Keratinocyte (primary cell): ENCODE measurements around the gene CENPT. TPM values are rescaled to one million over a fixed set of nuclear protein-coding genes. Genes with fewer than 3 reads are reported as not detected.

Experiments used
- DNase-seq: peaks from one replicate; pipeline ENCODE4 v3.0.0-alpha.2; 2011; ENCODE audit warnings: low read depth, missing footprints, low spot score
- FAIRE-seq: peaks from 2 replicates; lab custom pipeline; 2011; peaks lifted over from hg19 to GRCh38; lab: Jason Lieb, UNC
- H2AFZ ChIP-seq: 2 replicates; pipeline ENCODE4 v1.6.0; 2012; ENCODE audit warnings: low read length, control low read depth, inconsistent platforms; ENCODE audit not compliant: control insufficient read depth
- H3K27ac ChIP-seq: 2 replicates; pipeline ENCODE4 v1.5.1; 2011; ENCODE audit warnings: low read length; ENCODE audit not compliant: control insufficient read depth, insufficient read depth
- H3K27me3 ChIP-seq: 3 replicates; pipeline ENCODE4 v1.6.0; 2011; ENCODE audit warnings: low read length; ENCODE audit not compliant: control insufficient read depth, insufficient read depth; ENCODE audit errors: extremely low read depth
- H3K36me3 ChIP-seq, 2 experiments: 2 replicates in 1 of 2; 3 replicates in 1 of 2; pipeline ENCODE4 v1.5.1; 2011; ENCODE audit warnings: low read length in 2 of 2, mild to moderate bottlenecking in 1 of 2; ENCODE audit not compliant: control insufficient read depth in 2 of 2, insufficient read depth in 2 of 2; ENCODE audit errors: extremely low read depth in 1 of 2
- H3K4me1 ChIP-seq: 3 replicates; pipeline ENCODE4 v1.5.1; 2011; ENCODE audit warnings: low read length; ENCODE audit not compliant: control insufficient read depth, insufficient read depth; ENCODE audit errors: extremely low read depth
- H3K4me2 ChIP-seq: 3 replicates; pipeline ENCODE4 v1.6.0; 2011; ENCODE audit warnings: low read depth, low read length; ENCODE audit not compliant: control insufficient read depth, insufficient read depth; ENCODE audit errors: extremely low read depth
- H3K4me3 ChIP-seq, 3 experiments: fragments of 200-600 bp in 1 of 3; sonication (generic) in 1 of 3; 2 replicates in 2 of 3; 3 replicates in 1 of 3; pipeline ENCODE4 v1.5.1; 2011 to 2016; ENCODE audit warnings: low read length in 3 of 3, mild to moderate bottlenecking in 3 of 3, control low read depth in 2 of 3, inconsistent platforms in 1 of 3, low read depth in 1 of 3, mixed read lengths in 1 of 3, mixed run types in 1 of 3, moderate library complexity in 1 of 3; ENCODE audit not compliant: control insufficient read depth in 2 of 3, insufficient read depth in 2 of 3; ENCODE audit errors: extremely low read depth in 1 of 3
- H3K79me2 ChIP-seq: 2 replicates; pipeline ENCODE4 v1.6.0; 2012; ENCODE audit warnings: low read length; ENCODE audit not compliant: control insufficient read depth, insufficient read depth
- H3K9ac ChIP-seq: 3 replicates; pipeline ENCODE4 v1.6.0; 2011; ENCODE audit warnings: low read length; ENCODE audit not compliant: control insufficient read depth, insufficient read depth; ENCODE audit errors: extremely low read depth
- H3K9me1 ChIP-seq: 3 replicates; pipeline ENCODE4 v1.6.0; 2011; ENCODE audit warnings: low read length; ENCODE audit not compliant: control insufficient read depth, insufficient read depth; ENCODE audit errors: extremely low read depth
- H3K9me3 ChIP-seq: 2 replicates; pipeline ENCODE4 v1.5.1; 2012; ENCODE audit warnings: low read depth, low read length; ENCODE audit not compliant: control insufficient read depth
- H4K20me1 ChIP-seq: 3 replicates; pipeline ENCODE4 v1.6.0; 2011; ENCODE audit warnings: low read length; ENCODE audit not compliant: control insufficient read depth, insufficient read depth; ENCODE audit errors: extremely low read depth
- CTCF ChIP-seq, 3 experiments: IDR thresholded peaks in 1 of 3; conservative IDR thresholded peaks in 1 of 3; optimal IDR thresholded peaks in 1 of 3; 2 replicates in 2 of 3; 3 replicates in 1 of 3; pipeline versions ENCODE3 to v1.5.1; 2011; ENCODE audit warnings: low read length in 3 of 3, mild to moderate bottlenecking in 3 of 3, moderate library complexity in 2 of 3, control low read depth in 1 of 3, inconsistent platforms in 1 of 3; ENCODE audit not compliant: insufficient read depth in 2 of 3; ENCODE audit errors: extremely low read depth in 1 of 3
- EZH2 ChIP-seq: IDR thresholded peaks from one replicate; pipeline ENCODE4 v1.6.1; 2012; ENCODE audit warnings: inconsistent platforms, mild to moderate bottlenecking, low read length, moderate library complexity
- dilution Hi-C: fragments of 300-500 bp; cut with MboI; formaldehyde crosslinking; loops from one replicate; pipeline ENCODE4 v1.7.0; 2020; ENCODE audit warnings: low sequenced_read_pairs; ENCODE audit not compliant: extremely low pct_ligation_motif_present
- polyA plus RNA-seq, 5 experiments: library from polyadenylated mRNA; depleted of rRNA in 3 of 5; stranded (reverse) in 3 of 5; stranded (forward) in 1 of 5; unstranded in 1 of 5; fragments of >200 nt; gene quantifications; 1 replicate in 1 of 5; 2 replicates in 3 of 5; 3 replicates in 1 of 5; pipeline versions ENCODE4 v1.2.1 to v1.2.3, GENCODE V29; 2011 to 2012; ENCODE audit warnings: missing spikeins in 2 of 5, low read depth in 1 of 5, low replicate concordance in 1 of 5

Gene CENPT
- polyA plus RNA-seq, 1 donor (not counting 4 experiments of a cell fraction or from before 2014, with no cell fraction given) = 30.1 TPM

DNA sequence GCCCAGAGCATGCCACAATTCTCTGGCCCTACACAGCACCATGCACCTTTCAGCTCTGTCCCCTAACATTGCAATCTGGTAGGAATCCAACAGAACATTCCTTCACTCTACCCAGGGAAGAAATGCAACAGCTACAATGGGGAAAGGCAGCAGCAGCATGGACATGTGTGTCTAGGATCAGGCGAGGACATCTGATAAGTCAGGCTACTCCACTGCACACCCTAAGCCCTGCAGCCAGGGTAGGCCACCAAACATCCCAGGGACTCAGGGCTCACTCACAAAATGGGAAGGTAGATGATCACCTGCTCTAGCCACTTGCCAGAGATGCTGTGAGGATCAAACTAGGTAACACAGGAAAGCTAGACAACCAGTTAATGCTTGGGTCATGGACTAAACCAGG, 46.3 kb downstream of the CENPT start:
- H4K20me1 ChIP-seq = no peaks in the 10 kb centered on the region
- H3K9me3 ChIP-seq = no peaks in the 10 kb centered on the region
- no peak for DNase-seq
- peaks cover 10 to 14% of the 10 kb centered on the region in 2 experiments for H3K36me3 ChIP-seq
- TF ChIP-seq EZH2 (no peak), CTCF (optimal IDR thresholded peaks at IDR 0.05 in 1 of 3, IDR thresholded peaks at IDR 0.05 in 1 of 3, conservative IDR thresholded peaks at IDR 0.05 in 1 of 3; ENCODE audit: extremely low read depth in 1 of 3, insufficient read depth in 2 of 3, low read length in 3 of 3) (no peak)
- no peaks in the 10 kb centered on the region for H3K27me3 ChIP-seq
- peaks cover 2% of the 10 kb centered on the region for H3K9me1 ChIP-seq
- peaks cover 45% of the 10 kb centered on the region for H3K79me2 ChIP-seq
- H2AFZ ChIP-seq = no peak overlapping the region
- no peak overlapping the region for H3K4me3 ChIP-seq
- H3K9ac ChIP-seq = no peak overlapping the region
- no peak for FAIRE-seq
- dilution Hi-C loops = no loop called here
- no peak overlapping the region for H3K4me2 ChIP-seq
- H3K4me1 ChIP-seq = peaks cover 10% of the 10 kb centered on the region
- H3K27ac ChIP-seq = no peak overlapping the region

GRCh38 chr16:67800338-67800926, 47.1 kb downstream of the CENPT start:
- peaks cover 5% of the 10 kb centered on the region for H3K4me1 ChIP-seq
- no peak overlapping the region for H3K4me2 ChIP-seq
- H4K20me1 ChIP-seq = no peaks in the 10 kb centered on the region
- no peak for DNase-seq
- H3K27me3 ChIP-seq = no peaks in the 10 kb centered on the region
- H3K4me3 ChIP-seq = no peak overlapping the region
- H3K9ac ChIP-seq = no peak overlapping the region
- peaks cover 2% of the 10 kb centered on the region for H3K9me1 ChIP-seq
- dilution Hi-C loops = no loop called here
- no peak overlapping the region for H3K27ac ChIP-seq
- peaks cover 37% of the 10 kb centered on the region for H3K79me2 ChIP-seq
- H3K9me3 ChIP-seq = no peaks in the 10 kb centered on the region
- FAIRE-seq = no peak
- peaks cover 10 to 14% of the 10 kb centered on the region in 2 experiments for H3K36me3 ChIP-seq
- no peak for TF ChIP-seq CTCF (optimal IDR thresholded peaks at IDR 0.05 in 1 of 3, IDR thresholded peaks at IDR 0.05 in 1 of 3, conservative IDR thresholded peaks at IDR 0.05 in 1 of 3; ENCODE audit: extremely low read depth in 1 of 3, insufficient read depth in 2 of 3, low read length in 3 of 3)
- no peak for TF ChIP-seq EZH2
- no peak overlapping the region for H2AFZ ChIP-seq
